HCT116 (cell line): ENCODE data around the gene RPL36AL. TPM values are rescaled to one million over a fixed set of nuclear protein-coding genes. Genes with fewer than 3 reads are reported as not detected.

ENCODE experiments used
- ATAC-seq: fragments of 200-7000 bp; cut with Tn5 transposase; 2 replicates; pipeline ENCODE4 v1.9.1; 2020; ENCODE audit warnings: mild to moderate bottlenecking, moderate library complexity
- BruUV-seq: library from RNA; stranded (reverse); fragments of 400-500 nt; replicated peaks from 2 replicates; lab custom pipeline; 2021; lab: Mats Ljungman, UMichigan
- CTCF ChIA-PET: fragments of 300-600 bp; sonication (Branson Sonifier 250); formaldehyde crosslinking; loops from one replicate; lab custom pipeline; 2021; ENCODE audit warnings: antibody characterized with exemption; lab: Charles Lee
- POLR2A ChIA-PET: fragments of 300-600, 350-600 bp; sonication (Branson Sonifier 250); formaldehyde crosslinking; loops from one replicate; lab custom pipeline; 2021; ENCODE audit warnings: antibody characterized with exemption; lab: Charles Lee
- RAD21 ChIA-PET, 2 experiments: fragments of 300-600 bp; sonication (Branson Sonifier 250); formaldehyde crosslinking; loops; one replicate each; lab custom pipeline; 2023; ENCODE audit warnings: low total read pairs in 2 of 2; ENCODE audit not compliant: uncharacterized antibody in 2 of 2, unreplicated experiment in 2 of 2, low non-redundant PET in 1 of 2; lab: Charles Lee
- DNase-seq: peaks from one replicate; pipeline ENCODE4 v3.0.0-alpha.2; 2010; ENCODE audit warnings: low read depth, low spot score
- H2AFZ ChIP-seq: fragments of 200-600 bp; shearing (Covaris generic), sonication (generic); 2 replicates; pipeline ENCODE4 v1.6.1; 2017; ENCODE audit warnings: low read depth, mixed run types, mixed read lengths, antibody characterized with exemption, low read length; ENCODE audit not compliant: poor library complexity, severe bottlenecking
- H3K27ac ChIP-seq: 2 replicates; pipeline ENCODE4 v1.5.1; 2012; ENCODE audit warnings: low read depth, low read length
- H3K27me3 ChIP-seq: fragments of 200-600 bp; sonication (generic); 2 replicates; pipeline ENCODE4 v1.6.1; 2016; ENCODE audit warnings: mixed run types, low read length, mixed read lengths; ENCODE audit not compliant: insufficient read depth
- H3K36me3 ChIP-seq, 2 experiments: fragments of 200-500 bp in 1 of 2; fragments of 200-600 bp in 1 of 2; sonication (Bioruptor generic) in 1 of 2; sonication (generic) in 1 of 2; 2 replicates each; pipeline versions ENCODE4 v1.5.1 to v1.6.1; 2014 to 2016; ENCODE audit warnings: low read length in 2 of 2, inconsistent platforms in 1 of 2, mixed read lengths in 1 of 2, mixed run types in 1 of 2; ENCODE audit not compliant: insufficient read depth in 2 of 2, control insufficient read depth in 1 of 2
- H3K4me1 ChIP-seq, 2 experiments: fragments of 200-600 bp in 1 of 2; sonication (generic) in 1 of 2; 2 replicates each; pipeline versions ENCODE4 v1.5.1 to v1.6.1; 2012 to 2017; ENCODE audit warnings: low read length in 2 of 2, inconsistent platforms in 1 of 2, mild to moderate bottlenecking in 1 of 2, mixed read lengths in 1 of 2, mixed run types in 1 of 2, moderate library complexity in 1 of 2; ENCODE audit not compliant: insufficient read depth in 2 of 2, control insufficient read depth in 1 of 2
- H3K4me2 ChIP-seq: fragments of 200-600 bp; sonication (generic); 2 replicates; pipeline ENCODE4 v1.6.1; 2017; ENCODE audit warnings: mixed run types, low read length, mixed read lengths
- H3K4me3 ChIP-seq, 2 experiments: fragments of 200-600 bp in 1 of 2; sonication (generic) in 1 of 2; replicated peaks in 1 of 2; 2 replicates each; pipeline ENCODE4 v1.5.1; 2011 to 2016; ENCODE audit warnings: low read length in 2 of 2, control low read depth in 1 of 2, low read depth in 1 of 2, mild to moderate bottlenecking in 1 of 2, mixed read lengths in 1 of 2, mixed run types in 1 of 2
- H3K79me2 ChIP-seq: fragments of 200-600 bp; sonication (generic); 2 replicates; pipeline ENCODE4 v1.6.1; 2017; ENCODE audit warnings: mild to moderate bottlenecking, mixed run types, low read length, moderate library complexity, mixed read lengths; ENCODE audit not compliant: insufficient read depth
- H3K9ac ChIP-seq: fragments of 200-600 bp; sonication (generic); 2 replicates; pipeline ENCODE4 v1.6.1; 2016; ENCODE audit warnings: low read length, mixed read lengths
- H3K9me2 ChIP-seq: fragments of 200-600 bp; sonication (generic), shearing (Covaris generic); 2 replicates; pipeline ENCODE4 v1.6.1; 2017; ENCODE audit warnings: mixed run types, mild to moderate bottlenecking, moderate library complexity; ENCODE audit not compliant: insufficient read depth
- H3K9me3 ChIP-seq, 2 experiments: fragments of 200-500 bp in 1 of 2; fragments of 200-600 bp in 1 of 2; sonication (Bioruptor generic) in 1 of 2; sonication (generic) in 1 of 2; 2 replicates each; pipeline ENCODE4 v1.6.1; 2014 to 2017; ENCODE audit warnings: low read length in 2 of 2, mixed read lengths in 2 of 2, inconsistent platforms in 1 of 2, low read depth in 1 of 2, mild to moderate bottlenecking in 1 of 2, mixed run types in 1 of 2, moderate library complexity in 1 of 2; ENCODE audit not compliant: control insufficient read depth in 1 of 2, insufficient read depth in 1 of 2
- H4K20me1 ChIP-seq: fragments of 200-600 bp; sonication (generic), shearing (Covaris generic); 2 replicates; pipeline ENCODE4 v1.6.1; 2017; ENCODE audit warnings: mixed run types, mild to moderate bottlenecking, moderate library complexity; ENCODE audit not compliant: insufficient read depth
- ELF1 ChIP-seq: IDR thresholded peaks from 2 replicates; pipeline ENCODE4 v1.6.1; 2012; ENCODE audit warnings: low read depth, borderline replicate concordance
- JUND ChIP-seq: IDR thresholded peaks from 2 replicates; pipeline ENCODE4 v1.6.1; 2012
- intact Hi-C: fragments of 100-400 bp; cut with micrococcal nuclease; formaldehyde crosslinking; loops from 2 replicates; pipeline ENCODE4 v1.10.0; 2022
- total RNA-seq: library from RNA; stranded (reverse); gene quantifications from one replicate; pipeline ENCODE4 v1.2.1, GENCODE V29; 2021; ENCODE audit not compliant: unreplicated experiment
- TF ChIP-seq, protein P1 (sequence below), 3 experiments: fragments of 200-600 bp in 1 of 3; sonication (generic) in 1 of 3; IDR thresholded peaks in 2 of 3; conservative IDR thresholded peaks in 1 of 3; 2 replicates each; pipeline ENCODE4 v1.5.1; 2012 to 2017; ENCODE audit warnings: low read depth in 2 of 3, low read length in 2 of 3, antibody characterized with exemption in 1 of 3, borderline replicate concordance in 1 of 3, control low read depth in 1 of 3, mild to moderate bottlenecking in 1 of 3, mixed read lengths in 1 of 3, mixed run types in 1 of 3, moderate library complexity in 1 of 3; ENCODE audit not compliant: insufficient read depth in 1 of 3
- TF ChIP-seq, protein P2 (sequence below): IDR thresholded peaks from 2 replicates; pipeline ENCODE4 v1.6.1; 2011; ENCODE audit warnings: mild to moderate bottlenecking, low read length, moderate library complexity; ENCODE audit not compliant: insufficient replicate concordance; ENCODE audit errors: extremely low read depth
- TF ChIP-seq, protein P3 (sequence below): IDR thresholded peaks from 2 replicates; pipeline ENCODE4 v1.6.1; 2012; ENCODE audit warnings: low read depth
- TF ChIP-seq, protein P4 (sequence below): IDR thresholded peaks from 2 replicates; pipeline ENCODE4 v1.6.1; 2012
- TF ChIP-seq, protein P5 (sequence below): IDR thresholded peaks from 2 replicates; pipeline ENCODE4 v1.6.1; 2012

Gene RPL36AL
- total RNA-seq, 1 experiment from 2014 or later, result 212 TPM

DNA sequence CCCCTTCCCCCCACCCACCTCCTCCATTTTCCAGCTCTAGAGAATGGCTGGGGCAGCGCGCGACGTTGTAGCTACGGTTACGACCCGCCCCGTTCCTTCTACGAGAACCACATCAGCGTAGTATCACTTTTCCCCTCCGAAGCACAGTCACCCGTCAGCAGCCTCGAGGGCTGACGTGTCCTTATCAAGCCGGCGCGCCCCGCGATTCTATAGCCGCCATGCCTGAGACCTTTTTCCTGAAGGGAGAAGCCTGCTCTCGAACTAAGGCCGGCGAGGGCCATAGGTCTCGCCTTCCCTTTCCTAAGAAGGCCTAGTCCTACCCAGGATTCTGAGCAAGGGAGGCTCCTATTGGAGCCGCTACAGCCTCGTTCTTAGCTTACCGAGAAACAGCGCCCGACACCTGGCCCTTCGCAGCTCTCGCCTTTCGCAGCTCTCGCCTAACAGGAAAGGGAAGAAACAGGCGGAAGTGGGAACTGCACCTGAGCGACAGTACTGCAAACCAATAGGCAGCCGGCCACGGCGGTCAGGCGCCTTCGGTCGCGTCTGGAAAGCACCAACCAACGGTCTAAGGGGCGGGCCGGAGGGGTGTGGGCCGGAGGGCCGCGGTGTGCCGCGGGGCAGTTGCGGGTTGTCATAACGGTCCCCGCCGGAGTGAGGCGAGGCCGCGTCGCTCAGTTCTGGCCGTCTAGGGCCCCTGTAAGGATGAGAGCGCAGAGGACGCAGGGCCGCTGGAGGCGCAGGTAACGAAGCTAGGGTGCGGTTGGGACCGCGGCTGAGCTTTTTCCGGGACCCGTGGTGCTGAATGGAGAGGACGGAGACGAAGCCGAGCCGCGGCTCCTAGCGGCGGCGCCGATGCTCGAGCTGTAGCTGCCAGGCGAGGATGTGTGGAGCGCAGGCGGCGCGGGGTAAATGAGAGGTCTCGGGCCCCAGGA, at the start of gene RPL36AL, which contains the start of gene MGAT2 (continued):
- TF ChIP-seq, protein P1, sequence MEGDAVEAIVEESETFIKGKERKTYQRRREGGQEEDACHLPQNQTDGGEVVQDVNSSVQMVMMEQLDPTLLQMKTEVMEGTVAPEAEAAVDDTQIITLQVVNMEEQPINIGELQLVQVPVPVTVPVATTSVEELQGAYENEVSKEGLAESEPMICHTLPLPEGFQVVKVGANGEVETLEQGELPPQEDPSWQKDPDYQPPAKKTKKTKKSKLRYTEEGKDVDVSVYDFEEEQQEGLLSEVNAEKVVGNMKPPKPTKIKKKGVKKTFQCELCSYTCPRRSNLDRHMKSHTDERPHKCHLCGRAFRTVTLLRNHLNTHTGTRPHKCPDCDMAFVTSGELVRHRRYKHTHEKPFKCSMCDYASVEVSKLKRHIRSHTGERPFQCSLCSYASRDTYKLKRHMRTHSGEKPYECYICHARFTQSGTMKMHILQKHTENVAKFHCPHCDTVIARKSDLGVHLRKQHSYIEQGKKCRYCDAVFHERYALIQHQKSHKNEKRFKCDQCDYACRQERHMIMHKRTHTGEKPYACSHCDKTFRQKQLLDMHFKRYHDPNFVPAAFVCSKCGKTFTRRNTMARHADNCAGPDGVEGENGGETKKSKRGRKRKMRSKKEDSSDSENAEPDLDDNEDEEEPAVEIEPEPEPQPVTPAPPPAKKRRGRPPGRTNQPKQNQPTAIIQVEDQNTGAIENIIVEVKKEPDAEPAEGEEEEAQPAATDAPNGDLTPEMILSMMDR (IDR thresholded peaks at IDR 0.05 in 2 of 3, conservative IDR thresholded peaks at IDR 0.05 in 1 of 3; ENCODE audit: borderline replicate concordance in 1 of 3, insufficient read depth in 1 of 3, low read depth in 2 of 3, low read length in 2 of 3), result peak in 2 of 3 experiments; percentile 18 to 26; a peak in 1 of 6 replicates
- TF ChIP-seq, protein P2, sequence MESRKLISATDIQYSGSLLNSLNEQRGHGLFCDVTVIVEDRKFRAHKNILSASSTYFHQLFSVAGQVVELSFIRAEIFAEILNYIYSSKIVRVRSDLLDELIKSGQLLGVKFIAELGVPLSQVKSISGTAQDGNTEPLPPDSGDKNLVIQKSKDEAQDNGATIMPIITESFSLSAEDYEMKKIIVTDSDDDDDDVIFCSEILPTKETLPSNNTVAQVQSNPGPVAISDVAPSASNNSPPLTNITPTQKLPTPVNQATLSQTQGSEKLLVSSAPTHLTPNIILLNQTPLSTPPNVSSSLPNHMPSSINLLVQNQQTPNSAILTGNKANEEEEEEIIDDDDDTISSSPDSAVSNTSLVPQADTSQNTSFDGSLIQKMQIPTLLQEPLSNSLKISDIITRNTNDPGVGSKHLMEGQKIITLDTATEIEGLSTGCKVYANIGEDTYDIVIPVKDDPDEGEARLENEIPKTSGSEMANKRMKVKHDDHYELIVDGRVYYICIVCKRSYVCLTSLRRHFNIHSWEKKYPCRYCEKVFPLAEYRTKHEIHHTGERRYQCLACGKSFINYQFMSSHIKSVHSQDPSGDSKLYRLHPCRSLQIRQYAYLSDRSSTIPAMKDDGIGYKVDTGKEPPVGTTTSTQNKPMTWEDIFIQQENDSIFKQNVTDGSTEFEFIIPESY, result peak; percentile 59

DNA sequence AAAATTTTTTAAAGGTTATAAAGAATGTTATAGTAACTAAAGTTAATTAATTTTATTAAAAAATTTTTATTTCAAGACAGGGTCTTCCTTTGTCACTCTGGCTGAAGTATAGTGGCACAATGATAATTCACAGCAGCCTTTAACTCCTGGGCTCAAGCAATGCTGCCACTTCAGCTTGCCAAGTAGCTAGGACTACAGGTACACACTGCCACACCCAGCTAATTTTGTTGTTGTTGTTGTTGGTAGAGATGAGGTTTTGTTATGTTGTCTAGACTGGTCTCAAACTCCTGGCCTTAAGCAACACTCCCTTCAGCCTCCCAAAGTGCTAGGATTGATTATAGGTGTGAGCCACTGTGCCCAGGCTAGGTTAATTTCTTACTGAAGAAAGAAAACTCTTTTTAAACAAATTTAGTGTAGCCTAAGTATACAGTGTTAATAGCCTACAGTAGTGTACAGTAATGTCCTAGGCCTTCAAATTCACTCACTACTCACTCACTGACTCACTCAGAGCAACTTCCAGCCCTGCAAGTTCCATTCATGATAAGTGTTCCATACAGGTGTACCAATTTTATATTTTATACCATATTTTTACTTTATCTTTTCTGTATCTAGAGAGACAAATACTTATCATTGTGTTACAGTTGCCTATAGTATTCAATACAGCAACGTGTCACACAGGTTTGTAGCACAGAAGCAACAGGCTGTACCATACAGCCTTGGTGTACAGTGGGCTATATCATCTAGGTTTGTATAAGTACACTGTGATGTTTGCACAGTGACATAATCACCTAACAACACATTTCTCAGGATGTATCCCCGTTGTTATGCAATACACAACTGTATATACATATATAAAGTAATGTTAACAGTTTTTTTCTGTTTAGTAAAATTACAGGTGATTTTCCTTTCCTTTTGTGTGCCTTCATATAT, 39.4 kb upstream of the RPL36AL start:
- Histone ChIP-seq H3K9me3 (no peaks in the 10 kb centered on the region), H3K4me1 (peaks cover 5 to 23% of the 10 kb centered on the region in 2 experiments; a peak in 3 of 4 replicates), H3K27ac (no peak overlapping the region), H4K20me1 (no peaks in the 10 kb centered on the region), H3K9me2 (no peaks in the 10 kb centered on the region), H3K9ac (no peak overlapping the region), H3K4me3 (no peak overlapping the region), H3K27me3 (no peaks in the 10 kb centered on the region), H2AFZ (no peak overlapping the region), H3K36me3 (peaks cover 3% of the 10 kb centered on the region in 2 experiments; a peak in 1 of 4 replicates), H3K79me2 (no peaks in the 10 kb centered on the region), H3K4me2 (no peak overlapping the region)
- ChIA-PET RAD21 (no interaction called here), POLR2A (no interaction called here), CTCF (no interaction called here)
- DNase-seq (no peak), ATAC-seq (no peak)
- no TSS peak for BruUV-seq
- intact Hi-C loops, result no loop called here
- TF ChIP-seq, protein P3, sequence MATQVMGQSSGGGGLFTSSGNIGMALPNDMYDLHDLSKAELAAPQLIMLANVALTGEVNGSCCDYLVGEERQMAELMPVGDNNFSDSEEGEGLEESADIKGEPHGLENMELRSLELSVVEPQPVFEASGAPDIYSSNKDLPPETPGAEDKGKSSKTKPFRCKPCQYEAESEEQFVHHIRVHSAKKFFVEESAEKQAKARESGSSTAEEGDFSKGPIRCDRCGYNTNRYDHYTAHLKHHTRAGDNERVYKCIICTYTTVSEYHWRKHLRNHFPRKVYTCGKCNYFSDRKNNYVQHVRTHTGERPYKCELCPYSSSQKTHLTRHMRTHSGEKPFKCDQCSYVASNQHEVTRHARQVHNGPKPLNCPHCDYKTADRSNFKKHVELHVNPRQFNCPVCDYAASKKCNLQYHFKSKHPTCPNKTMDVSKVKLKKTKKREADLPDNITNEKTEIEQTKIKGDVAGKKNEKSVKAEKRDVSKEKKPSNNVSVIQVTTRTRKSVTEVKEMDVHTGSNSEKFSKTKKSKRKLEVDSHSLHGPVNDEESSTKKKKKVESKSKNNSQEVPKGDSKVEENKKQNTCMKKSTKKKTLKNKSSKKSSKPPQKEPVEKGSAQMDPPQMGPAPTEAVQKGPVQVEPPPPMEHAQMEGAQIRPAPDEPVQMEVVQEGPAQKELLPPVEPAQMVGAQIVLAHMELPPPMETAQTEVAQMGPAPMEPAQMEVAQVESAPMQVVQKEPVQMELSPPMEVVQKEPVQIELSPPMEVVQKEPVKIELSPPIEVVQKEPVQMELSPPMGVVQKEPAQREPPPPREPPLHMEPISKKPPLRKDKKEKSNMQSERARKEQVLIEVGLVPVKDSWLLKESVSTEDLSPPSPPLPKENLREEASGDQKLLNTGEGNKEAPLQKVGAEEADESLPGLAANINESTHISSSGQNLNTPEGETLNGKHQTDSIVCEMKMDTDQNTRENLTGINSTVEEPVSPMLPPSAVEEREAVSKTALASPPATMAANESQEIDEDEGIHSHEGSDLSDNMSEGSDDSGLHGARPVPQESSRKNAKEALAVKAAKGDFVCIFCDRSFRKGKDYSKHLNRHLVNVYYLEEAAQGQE, result no peak
- TF ChIP-seq, protein P2, result no peak
- TF ChIP-seq, protein P4, sequence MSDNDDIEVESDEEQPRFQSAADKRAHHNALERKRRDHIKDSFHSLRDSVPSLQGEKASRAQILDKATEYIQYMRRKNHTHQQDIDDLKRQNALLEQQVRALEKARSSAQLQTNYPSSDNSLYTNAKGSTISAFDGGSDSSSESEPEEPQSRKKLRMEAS, result no peak
- TF ChIP-seq JUND (no peak), ELF1 (no peak)
- TF ChIP-seq, protein P5, sequence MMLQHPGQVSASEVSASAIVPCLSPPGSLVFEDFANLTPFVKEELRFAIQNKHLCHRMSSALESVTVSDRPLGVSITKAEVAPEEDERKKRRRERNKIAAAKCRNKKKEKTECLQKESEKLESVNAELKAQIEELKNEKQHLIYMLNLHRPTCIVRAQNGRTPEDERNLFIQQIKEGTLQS, result no peak
